ENCODE data around the gene ENPP7.

DNA sequence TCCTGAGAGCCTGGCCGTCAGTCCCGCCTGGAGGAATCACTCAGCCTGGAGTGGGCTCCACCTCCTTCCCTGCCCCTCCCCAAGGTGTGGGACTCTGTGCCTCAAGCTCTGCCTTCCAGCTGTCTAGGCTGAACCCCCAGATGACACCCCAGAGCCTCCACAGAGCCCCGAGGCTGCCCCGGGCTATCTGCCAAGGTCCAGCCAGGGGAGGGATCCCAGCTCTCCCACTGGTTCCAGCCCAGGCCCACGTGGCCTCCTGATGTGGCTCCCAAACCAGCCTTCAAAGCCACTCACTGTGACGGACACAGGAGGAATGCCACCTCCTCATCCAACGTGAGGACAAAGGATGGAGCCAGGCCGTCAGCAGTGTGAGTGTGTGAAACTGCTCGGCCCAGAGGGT is 45.6 kb upstream of the ENPP7 start:
- no peak for TF ChIP-seq ZNF274 (IDR thresholded peaks at IDR 0.05; ENCODE audit: low read depth, low read length)
- no peak for TF ChIP-seq YY1 (IDR thresholded peaks at IDR 0.05; ENCODE audit: insufficient read depth, insufficient read length)
- no peak for TF ChIP-seq SUZ12 (IDR thresholded peaks at IDR 0.05; ENCODE audit: extremely low read depth, insufficient read depth, insufficient read length)
